Activated CD4-positive, alpha-beta T cell treated with anti-CD3 and anti-CD28 coated beads, Interleukin-2, amount 10 ng/mL, durations not matched to agents 24 days and 14 days (primary cell): ENCODE measurements around the gene ADCY5. TPM values are rescaled to one million over a fixed set of nuclear protein-coding genes. Genes with fewer than 3 reads are reported as not detected.

Experiments
- DNase-seq: peaks from one replicate; pipeline ENCODE4 v3.0.0; 2022
- H3K27ac Mint-ChIP-seq: one replicate; pipeline ENCODE4 v1.8.0; 2022; ENCODE audit warnings: mild to moderate bottlenecking, mixed read lengths
- H3K27me3 Mint-ChIP-seq: one replicate; pipeline ENCODE4 v1.8.0; 2022; ENCODE audit warnings: mixed read lengths
- H3K36me3 Mint-ChIP-seq: one replicate; pipeline ENCODE4 v1.8.0; 2022; ENCODE audit warnings: low read depth, mild to moderate bottlenecking, mixed read lengths
- H3K4me1 Mint-ChIP-seq: one replicate; pipeline ENCODE4 v1.8.0; 2021; ENCODE audit warnings: mixed read lengths
- H3K4me3 Mint-ChIP-seq: one replicate; pipeline ENCODE4 v1.8.0; 2022; ENCODE audit warnings: mild to moderate bottlenecking, moderate library complexity, mixed read lengths
- H3K9me3 Mint-ChIP-seq: one replicate; pipeline ENCODE4 v1.8.0; 2021; ENCODE audit warnings: mixed read lengths
- intact Hi-C: fragments of 100-400 bp; cut with micrococcal nuclease; formaldehyde crosslinking; loops from one replicate; pipeline ENCODE4 v1.15.1; 2023
- total RNA-seq: library from RNA; stranded (reverse); gene quantifications from 2 replicates; pipeline ENCODE4 v1.2.3, GENCODE V29; 2022

ADCY5 gene
- total RNA-seq, 1 donor from 2014 or later = not detected

- Mint-ChIP-seq H3K4me3 (no peak overlapping the region), H3K27ac (no peak overlapping the region), H3K4me1 (no peaks in the 10 kb centered on the region), H3K9me3 (no peaks in the 10 kb centered on the region), H3K27me3 (peaks cover 16% of the 10 kb centered on the region), H3K36me3 (no peaks in the 10 kb centered on the region)
- intact Hi-C loops = no loop called here
- DNase-seq = no peak
Measured at GRCh38 chr3:123400169-123400568, 48.7 kb downstream of the ADCY5 start.

GRCh38 chr3:123399653-123400052 lies 49.2 kb downstream of the ADCY5 start:
- intact Hi-C loops = no loop called here
- no peaks in the 10 kb centered on the region for H3K4me1 Mint-ChIP-seq
- H3K27ac Mint-ChIP-seq = no peak overlapping the region
- no peaks in the 10 kb centered on the region for H3K36me3 Mint-ChIP-seq
- no peak for DNase-seq
- no peak overlapping the region for H3K4me3 Mint-ChIP-seq
- H3K9me3 Mint-ChIP-seq = no peaks in the 10 kb centered on the region
- peaks cover 18% of the 10 kb centered on the region for H3K27me3 Mint-ChIP-seq

GRCh38 chr3:123397921-123398785 lies 50.7 kb downstream of the ADCY5 start:
- Mint-ChIP-seq H3K27ac (no peak overlapping the region), H3K9me3 (no peaks in the 10 kb centered on the region), H3K36me3 (no peaks in the 10 kb centered on the region), H3K4me3 (no peak overlapping the region), H3K4me1 (no peaks in the 10 kb centered on the region), H3K27me3 (peaks cover 19% of the 10 kb centered on the region)
- DNase-seq = no peak
- intact Hi-C loops = no loop called here

- intact Hi-C loops = no loop called here
- Mint-ChIP-seq H3K4me3 (no peak overlapping the region), H3K27ac (no peak overlapping the region), H3K36me3 (no peaks in the 10 kb centered on the region), H3K9me3 (no peaks in the 10 kb centered on the region), H3K4me1 (no peaks in the 10 kb centered on the region), H3K27me3 (peaks cover 19% of the 10 kb centered on the region)
- no peak for DNase-seq
Measured at GRCh38 chr3:123397050-123397590, 51.8 kb downstream of the ADCY5 start.

- no peaks in the 10 kb centered on the region for H3K9me3 Mint-ChIP-seq
- intact Hi-C loops = no loop called here
- H3K27ac Mint-ChIP-seq = no peak overlapping the region
Measured at GRCh38 chr3:123396171-123397049, 52.5 kb downstream of the ADCY5 start.

GRCh38 chr3:123395235-123395634 lies 53.7 kb downstream of the ADCY5 start:
- Mint-ChIP-seq H3K4me3 (no peak overlapping the region), H3K36me3 (no peaks in the 10 kb centered on the region), H3K9me3 (no peaks in the 10 kb centered on the region), H3K27me3 (peaks cover 19% of the 10 kb centered on the region), H3K4me1 (no peaks in the 10 kb centered on the region), H3K27ac (no peak overlapping the region)
- intact Hi-C loops = no loop called here
- DNase-seq = no peak

More at GRCh38 chr3:123396171-123397049, 52.5 kb downstream of the ADCY5 start:
- Mint-ChIP-seq H3K36me3 (no peaks in the 10 kb centered on the region), H3K27me3 (peaks cover 19% of the 10 kb centered on the region), H3K4me3 (no peak overlapping the region), H3K4me1 (no peaks in the 10 kb centered on the region)
- no peak for DNase-seq

GRCh38 chr3:123394391-123395020 lies 54.4 kb downstream of the ADCY5 start:
- no peak overlapping the region for H3K4me3 Mint-ChIP-seq
- no peaks in the 10 kb centered on the region for H3K36me3 Mint-ChIP-seq
- no peaks in the 10 kb centered on the region for H3K4me1 Mint-ChIP-seq
- DNase-seq = no peak
- no peaks in the 10 kb centered on the region for H3K9me3 Mint-ChIP-seq
- intact Hi-C loops = no loop called here
- H3K27me3 Mint-ChIP-seq = peaks cover 18% of the 10 kb centered on the region
- no peak overlapping the region for H3K27ac Mint-ChIP-seq

- H3K4me1 Mint-ChIP-seq = no peaks in the 10 kb centered on the region
- peaks cover 11% of the 10 kb centered on the region for H3K27me3 Mint-ChIP-seq
- no peak overlapping the region for H3K4me3 Mint-ChIP-seq
- no peak overlapping the region for H3K27ac Mint-ChIP-seq
- H3K36me3 Mint-ChIP-seq = no peaks in the 10 kb centered on the region
- intact Hi-C loops = no loop called here
- no peak for DNase-seq
- H3K9me3 Mint-ChIP-seq = no peaks in the 10 kb centered on the region
Measured at GRCh38 chr3:123392871-123393620, 55.8 kb downstream of the ADCY5 start.

- Mint-ChIP-seq H3K27ac (no peak overlapping the region), H3K27me3 (peaks cover 10% of the 10 kb centered on the region), H3K4me3 (no peak overlapping the region), H3K36me3 (no peaks in the 10 kb centered on the region), H3K4me1 (no peaks in the 10 kb centered on the region), H3K9me3 (no peaks in the 10 kb centered on the region)
- intact Hi-C loops = no loop called here
- DNase-seq = no peak
Measured at GRCh38 chr3:123392368-123392767, 56.5 kb downstream of the ADCY5 start.

- no peak overlapping the region for H3K27ac Mint-ChIP-seq
- H3K36me3 Mint-ChIP-seq = no peaks in the 10 kb centered on the region
- no peaks in the 10 kb centered on the region for H3K9me3 Mint-ChIP-seq
- H3K27me3 Mint-ChIP-seq = peaks cover 12% of the 10 kb centered on the region
- no peaks in the 10 kb centered on the region for H3K4me1 Mint-ChIP-seq
- intact Hi-C loops = no loop called here
- no peak overlapping the region for H3K4me3 Mint-ChIP-seq
- DNase-seq = no peak
Measured at GRCh38 chr3:123390865-123391600, 57.9 kb downstream of the ADCY5 start.

GRCh38 chr3:123389628-123389918 lies 59.3 kb downstream of the ADCY5 start:
- H3K27me3 Mint-ChIP-seq = peaks cover 12% of the 10 kb centered on the region
- no peaks in the 10 kb centered on the region for H3K36me3 Mint-ChIP-seq
- intact Hi-C loops = no loop called here
- H3K4me1 Mint-ChIP-seq = no peaks in the 10 kb centered on the region
- H3K9me3 Mint-ChIP-seq = no peaks in the 10 kb centered on the region
- DNase-seq = no peak
- H3K4me3 Mint-ChIP-seq = no peak overlapping the region
- no peak overlapping the region for H3K27ac Mint-ChIP-seq

GRCh38 chr3:123388811-123389627 lies 59.9 kb downstream of the ADCY5 start:
- intact Hi-C loops = no loop called here
- no peaks in the 10 kb centered on the region for H3K9me3 Mint-ChIP-seq
- DNase-seq = no peak
- no peak overlapping the region for H3K4me3 Mint-ChIP-seq
- peaks cover 10% of the 10 kb centered on the region for H3K27me3 Mint-ChIP-seq
- no peak overlapping the region for H3K27ac Mint-ChIP-seq
- no peaks in the 10 kb centered on the region for H3K4me1 Mint-ChIP-seq
- H3K36me3 Mint-ChIP-seq = no peaks in the 10 kb centered on the region
